Pancreas (tissue), 10 donors: ENCODE data around the gene SCRN2. TPM values are rescaled to one million over a fixed set of nuclear protein-coding genes. Genes with fewer than 3 reads are reported as not detected.

ENCODE experiments used
- ATAC-seq, 4 donors: fragments of 200-7000 bp; cut with Tn5 transposase; one replicate each; pipeline versions ENCODE4 v1.8.0 to v1.9.1; 2020; ENCODE audit warnings: mild to moderate bottlenecking in 4 of 4, moderate library complexity in 4 of 4
- DNase-seq, 6 donors: peaks; one replicate each; pipeline ENCODE4 v3.0.0-alpha.2; 2020
- FAIRE-seq: peaks from 2 replicates; lab custom pipeline; 2012; peaks lifted over from hg19 to GRCh38; lab: Jason Lieb, UNC
- H3K27ac ChIP-seq, 4 donors: fragments of 200-600 bp; sonication (generic); 1 replicate in 3 of 4; 2 replicates in 1 of 4; pipeline versions ENCODE4 v1.5.0 to v1.8.0; 2020
- H3K27me3 ChIP-seq, 4 donors: fragments of 200-600 bp; one replicate each; pipeline ENCODE4 v1.8.0; 2021
- H3K36me3 ChIP-seq, 3 donors: fragments of 200-600 bp; sonication (generic) in 1 of 3; one replicate each; pipeline versions ENCODE4 v1.5.0 to v1.8.0; 2020 to 2021
- H3K4me1 ChIP-seq, 3 donors: fragments of 200-600 bp; one replicate each; pipeline ENCODE4 v1.8.0; 2021
- H3K4me3 ChIP-seq, 4 donors: fragments of 200-600 bp; sonication (generic) in 2 of 4; one replicate each; pipeline versions ENCODE4 v1.5.0 to v1.8.0; 2020 to 2021
- H3K9me3 ChIP-seq, 4 donors: fragments of 200-600 bp; one replicate each; pipeline ENCODE4 v1.8.0; 2021
- CTCF ChIP-seq, 4 donors: fragments of 200-600 bp; sonication (generic) in 3 of 4; IDR thresholded peaks; one replicate each; pipeline versions ENCODE4 v1.5.0 to v1.8.0; 2021; ENCODE audit warnings: antibody characterized with exemption in 4 of 4
- WGBS, 2 donors: extraction: QIAGEN DNeasy Blood & Tissue Kit; methylation state at CpG; one replicate each; pipeline ENCODE4 v1.1.7; 2013; 5-methylcytosine and 5-hydroxymethylcytosine counted together
- intact Hi-C, 3 donors: fragments of 100-400 bp; cut with DNase I; formaldehyde crosslinking; loops; one replicate each; pipeline versions ENCODE4 v1.11.1 to v1.14.2; 2022
- polyA plus RNA-seq, 2 donors: library from polyadenylated mRNA; stranded (reverse); fragments of 200-250 nt; gene quantifications; one replicate each; pipeline ENCODE4 v1.2.3, GENCODE V29; 2013
- total RNA-seq, 6 donors: library from RNA; stranded (reverse); fragmentation: NEBNext Ultra II Directional in 4 of 6; extraction: Animal tissue kit (Norgen Biotek cat#: 25700) in 4 of 6; gene quantifications; one replicate each; pipeline versions ENCODE4 v1.2.1 to v1.2.4, GENCODE V29; 2021 to 2023
- donor health status: healthy with polysubstance abuse.
- donor health status: DM: no; HTN: no; CAD: no; lungs with moderate emphysema.
- donor health status: DM: no; HTN: no; CAD: no.
- donor health status: control.
- donor health status: control.
- donor health status: Bipolar disorder and iron deficiency.
- donor health status: DM: yes; HTN: yes; CAD: no.
- donor health status: DM: no; HTN: no; CAD: no.
- donor health status: DM: no; HTN: no; CAD: no.
- donor health status: DM: yes; HTN: yes; CAD: no.

Gene SCRN2
- 10 to 100 TPM; 12.6 to 24.3 (median 19.0) TPM for total RNA-seq
- polyA plus RNA-seq: 10 to 100 TPM; 50.4 to 56.1 TPM

- FAIRE-seq: no peak
- peak; percentile 83 to 98 (median 94) for TF ChIP-seq CTCF (IDR thresholded peaks at IDR 0.05)
- Histone ChIP-seq H3K27me3 (no peaks in the 10 kb centered on the region), H3K4me3 (peak within 1 kb of the TSS; percentile 85 to 95 (median 94)), H3K4me1 (peaks cover 8 to 26% (median 16%) of the 10 kb centered on the region in 3 donors), H3K9me3 (no peaks in the 10 kb centered on the region), H3K36me3 (no peaks in the 10 kb centered on the region), H3K27ac (peak within 1 kb of the TSS; percentile 5 to 64 (median 58))
- intact Hi-C loops: loop anchor here in 2 of 3 donors (2.0 to 10.0 kb wide), 4 partner anchors 48 to 181 kb away; no protein-coding TSS in a partner anchor
- ATAC-seq: peak; percentile 89 to 95 (median 94)
- DNase-seq: peak; percentile 84 to 98 (median 94)
- WGBS, 2 donors: 0 to 1% methylated on average over 51 to 55 of the region's 55 CpGs
These were observed at the start of gene SCRN2 for GRCh38 chr17:47840742-47841487. Gene SCRN2 (minus strand): TSS chr17:47841273. CDS start chr17:47840843, 430 bp downstream.

- no peaks in the 10 kb centered on the region for H3K36me3 ChIP-seq
- H3K9me3 ChIP-seq: no peaks in the 10 kb centered on the region
- H3K27me3 ChIP-seq: no peaks in the 10 kb centered on the region
- peak; percentile 75 to 98 (median 90) for DNase-seq
- H3K27ac ChIP-seq: no peak overlapping the region
- TF ChIP-seq CTCF (IDR thresholded peaks at IDR 0.05): peak; percentile 94 to 97 (median 96)
- intact Hi-C loops: loop anchor here in 2 of 3 donors (2.0 to 5.0 kb wide), 2 partner anchors 48 to 49 kb away; partner anchors contain the start of gene SCRN2 (in 2 of the 2)
- no peak overlapping the region for H3K4me3 ChIP-seq
- peak; percentile 95 to 98 (median 96) for ATAC-seq
- WGBS, 2 donors: 35 to 36% methylated on average over 11 of the region's 11 CpGs
- peaks cover 0 to 7% (median 0%) of the 10 kb centered on the region in 3 donors for H3K4me1 ChIP-seq
- no peak for FAIRE-seq
These were observed 48.9 kb upstream of the SCRN2 start for GRCh38 chr17:47889734-47890529.

GRCh38 chr17:47888293-47888692 lies 47.2 kb upstream of the SCRN2 start:
- DNase-seq: no peak
- FAIRE-seq: no peak
- TF ChIP-seq CTCF (IDR thresholded peaks at IDR 0.05): no peak
- intact Hi-C loops: loop anchor here in 1 of 3 donors (2.0 kb wide), 1 partner anchor 47 kb away; the partner anchor contains the start of gene SCRN2
- Histone ChIP-seq H3K36me3 (no peaks in the 10 kb centered on the region), H3K27ac (no peak overlapping the region), H3K4me1 (no peaks in the 10 kb centered on the region), H3K4me3 (no peak overlapping the region), H3K27me3 (no peaks in the 10 kb centered on the region), H3K9me3 (no peaks in the 10 kb centered on the region)
- no peak for ATAC-seq
- 81 to 84% methylated on average over 6 of the region's 6 CpGs for WGBS, 2 donors

- DNase-seq: no peak
- no peak for FAIRE-seq
- H3K4me3 ChIP-seq: no peak overlapping the region
- intact Hi-C loops: no loop called here
- no peaks in the 10 kb centered on the region for H3K36me3 ChIP-seq
- ATAC-seq: no peak
- WGBS, 2 donors: 72 to 74% methylated on average over 11 of the region's 11 CpGs
- no peaks in the 10 kb centered on the region for H3K9me3 ChIP-seq
- no peak overlapping the region for H3K27ac ChIP-seq
- no peak for TF ChIP-seq CTCF (IDR thresholded peaks at IDR 0.05)
- no peaks in the 10 kb centered on the region for H3K4me1 ChIP-seq
- no peaks in the 10 kb centered on the region for H3K27me3 ChIP-seq
These were observed 44.0 kb upstream of the SCRN2 start for GRCh38 chr17:47884905-47885730.
